SHP77 (cell line): Measurements from ENCODE around the gene CACFD1.

Experiments used
- DNase-seq, 2 experiments: peaks; one replicate each; lab custom pipeline; 2025; lab: John Stamatoyannopoulos, UW

Gene CACFD1

DNA sequence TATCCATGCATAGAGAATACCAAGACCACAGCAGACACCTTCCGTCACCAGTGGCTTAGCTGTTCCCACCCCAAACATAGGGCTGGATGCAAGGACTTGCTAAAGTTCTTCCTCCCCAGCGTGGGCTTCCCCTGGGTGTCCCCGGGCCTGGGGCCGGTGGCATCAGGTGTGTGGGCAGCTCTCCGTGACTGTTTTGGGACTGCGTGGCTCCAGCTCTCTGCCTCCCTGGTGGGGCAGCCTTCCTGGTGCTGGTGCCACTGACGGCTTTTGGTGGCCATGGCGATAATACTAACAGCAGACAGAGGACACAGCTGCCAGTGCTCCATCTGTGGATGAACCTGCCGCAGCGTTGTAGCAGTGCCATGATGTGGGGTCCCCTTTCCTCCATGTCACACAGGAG, 4.9 kb downstream of the CACFD1 start:
- DNase-seq = no peak

- DNase-seq = no peak
Measured at GRCh38 chr9:133465984-133466383, 6.2 kb downstream of the CACFD1 start.

- DNase-seq = no peak
Measured at GRCh38 chr9:133467101-133467500, 7.3 kb downstream of the CACFD1 start.

DNA sequence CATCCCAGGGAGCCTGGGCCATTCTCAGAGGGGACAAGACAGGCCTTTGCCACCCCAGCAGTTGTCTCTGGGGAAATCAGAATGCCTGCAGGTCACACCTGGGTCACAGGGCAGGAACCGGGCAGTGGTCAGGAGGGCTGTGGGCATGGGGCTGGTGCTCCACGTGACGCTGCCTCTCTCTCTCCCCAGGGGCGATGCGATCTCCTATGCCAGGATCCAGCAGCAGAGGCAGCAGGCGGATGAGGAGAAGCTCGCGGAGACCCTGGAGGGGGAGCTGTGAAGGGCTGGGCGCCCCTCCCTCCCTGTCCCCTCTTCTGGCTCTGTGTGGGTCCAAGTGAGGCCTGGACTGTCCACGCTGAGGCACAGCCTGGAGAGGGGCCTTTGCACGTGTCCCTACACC, 8.6 kb downstream of the CACFD1 start:
- DNase-seq = no peak

DNA sequence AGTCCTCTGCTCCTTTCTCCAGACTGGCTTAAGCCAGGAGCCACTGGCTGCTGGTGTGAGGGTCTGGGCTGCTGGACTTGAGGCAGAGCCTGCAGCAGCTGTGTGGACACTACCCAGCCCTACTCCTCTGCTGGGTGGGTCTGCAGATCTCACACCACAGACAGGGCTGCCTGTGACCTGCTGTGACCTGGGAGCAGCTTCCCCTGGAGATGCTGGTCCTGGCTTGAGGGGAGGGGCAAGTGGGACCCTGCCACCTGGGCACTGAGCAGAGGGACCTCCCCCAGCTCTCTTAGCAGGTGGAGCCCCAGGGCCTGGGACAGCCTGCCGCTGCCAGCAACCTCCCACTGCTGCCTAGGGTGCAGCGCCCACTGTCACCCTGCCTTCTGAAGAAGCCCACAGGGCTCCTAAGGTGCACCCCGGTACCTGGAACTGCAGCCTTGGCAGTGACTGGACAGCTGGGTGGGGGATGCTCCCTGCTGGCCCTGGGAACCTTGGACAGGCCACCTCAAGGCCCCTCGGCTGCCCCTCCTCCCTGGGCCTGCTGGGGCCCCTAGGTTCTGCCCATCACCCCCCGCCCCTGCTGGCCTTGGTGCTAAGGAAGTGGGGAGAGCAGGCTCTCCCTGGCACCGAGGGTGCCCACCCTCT, 9.1 kb downstream of the CACFD1 start:
- no peak for DNase-seq

DNA sequence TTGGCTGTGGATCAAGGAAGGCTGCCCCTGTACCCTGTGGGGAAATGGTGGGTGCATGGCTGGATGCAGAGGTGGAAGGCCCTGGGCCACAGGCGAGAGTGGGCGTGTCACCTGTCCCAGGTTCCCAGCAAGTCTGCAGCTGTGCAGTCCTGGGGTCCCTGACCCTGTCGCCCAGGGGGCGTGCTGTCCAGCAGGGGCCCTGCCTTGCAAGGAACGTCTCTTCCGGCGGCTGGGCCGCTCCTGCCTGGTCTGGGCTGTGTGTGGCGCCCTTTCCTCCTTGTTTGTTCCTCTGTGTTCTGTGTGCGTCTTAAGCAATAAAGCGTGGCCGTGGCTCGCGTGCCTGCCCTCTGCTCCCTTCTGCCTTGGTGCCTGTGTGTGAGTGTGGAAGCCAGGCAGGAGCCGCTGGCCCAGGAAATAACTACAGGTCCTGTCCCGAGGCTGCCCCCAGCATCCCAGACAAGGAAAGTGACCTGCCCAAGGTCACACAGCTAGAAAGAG, 10.7 kb downstream of the CACFD1 start:
- DNase-seq = no peak

DNA sequence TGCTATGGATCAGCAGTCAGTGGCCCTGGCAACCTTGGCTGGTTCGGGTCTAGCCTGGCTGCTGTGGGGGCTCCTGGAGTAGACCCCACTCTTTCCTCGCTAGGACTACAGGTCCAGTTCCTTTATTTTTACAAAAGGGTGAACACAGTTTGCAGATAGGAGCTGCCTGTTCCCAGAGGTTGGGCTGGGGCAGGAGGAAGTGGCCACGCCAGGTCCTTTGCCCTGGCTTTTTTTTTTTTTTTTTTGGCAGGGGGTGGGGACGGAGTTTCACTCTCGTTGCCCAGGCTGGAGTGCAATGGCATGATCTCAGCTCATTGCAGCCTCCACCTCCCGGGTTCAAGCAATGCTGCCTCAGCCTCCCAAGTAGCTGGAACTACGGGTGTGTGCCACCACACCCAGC, 11.2 kb downstream of the CACFD1 start:
- no peak for DNase-seq

DNA sequence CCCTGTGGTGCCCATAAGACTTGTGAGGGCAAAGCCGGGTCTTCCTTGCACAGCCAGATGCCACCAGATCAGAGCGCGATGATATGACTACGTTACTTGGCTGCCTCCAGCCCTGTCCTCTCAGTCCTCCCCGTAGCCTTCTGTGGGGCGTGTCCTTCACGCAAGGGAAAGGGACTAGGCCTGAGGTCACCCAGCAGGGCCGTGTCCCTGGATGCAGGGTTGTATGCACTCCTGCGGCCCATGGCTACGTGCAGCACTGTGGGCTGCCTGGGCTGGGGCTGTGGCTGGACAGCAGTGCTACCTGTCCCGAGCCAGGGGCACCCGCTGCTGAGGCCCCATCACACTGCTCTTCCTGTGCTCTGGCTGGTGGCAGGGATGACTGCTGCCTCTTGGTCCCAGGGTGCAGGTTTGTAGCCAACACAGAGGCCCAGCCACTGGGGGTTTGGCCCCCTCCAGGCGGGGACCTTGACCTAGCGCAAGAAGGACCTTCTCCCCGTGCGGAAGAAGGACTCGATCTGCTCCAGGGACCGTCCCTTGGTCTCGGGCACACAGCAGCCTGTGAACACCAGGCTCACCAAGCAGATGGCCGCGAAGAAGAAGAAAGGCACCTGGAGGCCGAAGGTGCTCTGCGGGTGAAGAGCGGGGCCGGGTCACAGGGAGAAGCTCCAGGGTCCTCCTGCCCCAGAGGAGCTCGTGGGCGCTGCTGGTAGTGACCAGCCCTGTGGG, 11.9 kb downstream of the CACFD1 start:
- DNase-seq = no peak

- DNase-seq = no peak
Measured at GRCh38 chr9:133472277-133472645, 12.5 kb downstream of the CACFD1 start.

DNA sequence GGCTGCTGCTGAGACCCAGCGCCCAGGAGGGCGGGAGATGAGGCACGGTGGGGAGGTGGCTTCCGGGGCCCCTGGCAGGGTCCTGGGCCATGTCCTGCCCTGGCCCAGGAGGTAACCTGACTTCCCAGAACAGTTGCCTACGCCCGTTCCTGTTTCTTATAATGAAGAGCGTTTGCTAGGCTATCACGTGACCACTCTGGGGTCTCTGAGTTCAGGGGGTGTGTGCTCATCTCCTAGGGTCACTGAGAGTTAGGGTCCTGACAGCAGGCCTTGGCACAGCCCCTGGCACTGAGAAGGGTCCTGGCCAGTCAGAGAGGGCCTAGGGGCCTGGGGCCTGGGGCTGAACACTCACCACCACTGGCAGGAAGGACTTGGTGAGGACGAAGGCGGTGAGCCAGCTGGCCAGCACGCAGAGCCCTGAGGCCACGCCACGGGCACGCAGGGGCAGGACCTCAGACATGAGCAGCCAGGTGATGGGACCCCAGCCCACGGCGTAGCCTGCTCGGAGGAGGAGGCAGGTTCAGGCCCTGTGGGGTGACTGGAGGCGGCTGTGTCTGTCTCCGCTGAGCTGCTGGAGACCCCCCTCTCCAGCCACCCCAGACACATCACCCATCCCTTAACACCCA, 13.1 kb downstream of the CACFD1 start:
- no peak for DNase-seq

GRCh38 chr9:133473743-133474142, 14.0 kb downstream of the CACFD1 start:
- DNase-seq = no peak

GRCh38 chr9:133474215-133474614, 14.4 kb downstream of the CACFD1 start:
- DNase-seq = no peak

- DNase-seq = no peak
Measured at GRCh38 chr9:133474853-133475252, 15.1 kb downstream of the CACFD1 start.

- no peak for DNase-seq
Measured at GRCh38 chr9:133475292-133476012, 15.7 kb downstream of the CACFD1 start.

DNA sequence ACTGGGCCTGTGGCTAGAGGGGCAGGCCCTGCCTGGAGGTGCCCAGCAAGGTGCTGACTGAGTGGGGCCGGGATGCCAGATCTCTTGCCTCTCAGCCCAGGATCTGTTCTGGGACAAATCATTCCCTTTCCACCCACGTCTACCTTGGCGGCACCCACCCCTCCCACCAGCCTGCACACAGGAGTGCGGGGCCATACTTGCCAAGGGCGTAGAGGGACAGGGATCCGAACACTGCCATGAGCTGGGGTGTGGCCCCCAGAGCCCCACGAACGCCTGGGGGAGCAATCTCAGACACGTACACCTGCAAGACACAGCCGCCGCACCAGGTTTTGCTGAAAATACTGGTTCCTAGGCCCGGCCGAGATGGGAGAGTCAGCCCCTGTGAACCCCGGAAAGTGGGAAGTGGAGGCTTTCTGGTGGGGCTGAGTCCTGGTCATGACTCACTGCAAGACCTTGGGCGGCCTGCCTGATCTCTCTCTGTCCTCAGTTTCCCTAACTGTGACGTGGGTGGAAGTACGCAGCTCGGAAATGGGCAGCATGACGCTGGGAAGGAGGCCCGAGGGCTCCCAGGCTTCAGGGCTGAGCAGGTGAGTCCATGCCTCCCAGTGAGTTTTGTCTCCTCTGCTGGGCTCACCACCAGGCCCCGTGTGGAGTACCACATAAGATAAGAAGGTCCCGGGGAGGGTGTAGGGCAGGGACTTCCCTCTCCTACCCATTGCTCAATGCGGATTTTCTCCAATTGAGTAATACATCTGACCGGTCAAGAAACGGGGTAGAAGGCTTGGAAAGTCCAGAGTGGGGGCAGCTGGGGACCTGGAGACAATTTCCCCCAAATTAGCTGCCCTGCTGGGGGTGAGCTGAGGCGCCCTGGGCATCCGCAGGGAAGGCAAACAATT, 16.5 kb downstream of the CACFD1 start:
- DNase-seq = no peak

- DNase-seq = no peak
Measured at GRCh38 chr9:133476941-133477340, 17.2 kb downstream of the CACFD1 start.

GRCh38 chr9:133477461-133477860, 17.7 kb downstream of the CACFD1 start:
- no peak for DNase-seq

GRCh38 chr9:133477992-133478850, 18.4 kb downstream of the CACFD1 start:
- DNase-seq = no peak

DNA sequence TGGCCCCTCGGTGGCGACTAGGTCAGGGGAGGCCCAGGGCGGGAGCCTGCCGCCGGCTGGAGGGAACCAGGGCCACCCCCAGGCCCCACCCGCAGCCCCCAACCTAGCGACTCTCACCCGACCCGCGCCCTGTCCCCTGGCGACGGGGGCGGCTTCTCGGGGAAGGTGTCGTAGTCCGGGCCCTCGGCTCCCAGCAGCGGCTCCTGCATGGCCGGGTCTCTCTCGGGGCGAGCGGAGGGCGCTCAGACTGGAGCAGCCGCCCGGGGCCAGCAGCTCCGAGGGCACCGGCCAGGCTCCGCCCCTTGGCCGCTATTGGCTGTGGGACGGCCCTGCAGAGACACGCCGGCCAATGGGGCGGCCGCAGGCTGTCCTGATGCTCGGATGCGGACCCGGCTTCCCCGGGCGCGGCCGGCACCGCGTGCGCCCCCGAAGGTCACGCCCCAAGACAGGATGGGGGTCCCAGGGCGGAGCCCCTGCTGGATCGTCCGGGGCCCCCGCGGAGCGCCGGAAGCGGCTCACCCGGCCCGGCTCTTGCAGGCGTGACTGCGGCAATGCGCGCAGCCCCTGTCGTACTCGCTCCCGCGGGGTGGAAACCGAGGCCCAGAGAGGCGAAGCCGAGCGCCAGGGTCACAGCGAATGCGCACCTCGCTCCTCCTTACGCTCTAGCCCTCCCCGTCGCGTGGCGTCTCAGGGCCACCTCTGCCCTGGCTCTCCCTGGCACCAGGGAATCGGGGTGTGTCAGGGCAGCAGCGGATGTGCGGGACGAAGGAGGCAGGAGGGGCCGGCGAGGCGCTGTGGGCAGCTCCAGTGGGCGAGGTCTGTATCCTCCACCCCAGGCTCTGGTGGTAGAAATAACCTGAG, 19.3 kb downstream of the CACFD1 start, which contains the start of gene SLC2A6:
TSS of gene SLC2A6 (minus strand) at position 249 of the 861 bp plus-strand sequence. CDS start at position 209, 40 bp downstream.
- peak; percentile 78 to 90 for DNase-seq
